HG02678 (cell line): ENCODE data around the gene NAALADL2.
A peak's percentile ranks its signal among the peaks of the same experiment; 100 is the strongest.
"Not testable (repeated sequence)": the region's sequence is repeated elsewhere in the genome, so short reads cannot be mapped to it uniquely, and the experiment has no call there.

ENCODE experiments used
- ATAC-seq: cut with Tn5 transposase; IDR thresholded peaks from one replicate; pipeline ENCODE4 v1.9.1; 2021; ENCODE audit warnings: mild to moderate bottlenecking, moderate library complexity; ENCODE audit not compliant: unreplicated experiment

Gene NAALADL2

DNA sequence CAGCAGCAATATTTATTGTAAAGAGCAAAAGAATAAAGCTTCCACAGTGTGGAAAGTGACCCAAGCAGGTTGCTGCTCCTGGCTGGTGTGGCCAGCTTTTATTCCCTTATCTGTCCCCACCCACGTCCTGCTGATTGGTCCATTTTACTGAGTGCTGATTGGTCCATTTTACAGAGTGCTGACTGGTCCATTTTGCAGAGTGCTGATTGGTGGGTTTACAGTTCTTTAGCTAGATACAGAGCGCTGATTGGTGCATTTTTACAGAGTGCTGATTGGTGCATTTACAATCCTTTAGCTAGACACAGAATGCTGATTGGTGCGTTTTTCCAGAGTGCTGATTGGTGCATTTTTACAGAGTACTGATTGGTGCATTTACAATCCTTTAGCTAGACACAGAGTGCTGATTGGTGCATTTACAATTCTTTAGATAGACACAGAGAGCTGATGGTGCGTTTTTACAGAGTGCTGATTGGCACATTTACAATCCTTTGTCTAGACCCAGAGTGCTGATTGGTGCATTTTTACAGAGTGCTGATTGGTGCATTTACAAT, 601.8 kb downstream of the NAALADL2 start:
- ATAC-seq, result not testable (repeated sequence)

DNA sequence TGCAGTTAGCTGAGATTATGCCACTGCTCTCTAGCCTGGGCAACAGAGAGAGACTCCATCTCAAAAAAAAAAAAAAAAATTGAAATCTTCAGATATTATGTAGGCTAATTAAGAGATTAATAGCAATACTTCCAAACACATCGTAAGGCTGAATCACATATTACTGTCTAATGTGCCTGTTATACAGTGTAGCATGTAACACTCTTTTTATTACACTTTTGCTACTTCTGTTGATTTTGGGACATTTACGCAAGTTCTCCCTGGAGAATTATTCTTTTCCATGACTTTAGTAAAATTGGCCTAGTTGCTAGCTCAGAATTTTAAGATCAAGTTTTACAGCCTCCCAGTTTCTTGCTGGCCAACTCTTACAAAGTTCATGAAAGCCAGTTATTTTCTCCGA, 605.2 kb downstream of the NAALADL2 start:
- no peak for ATAC-seq

DNA sequence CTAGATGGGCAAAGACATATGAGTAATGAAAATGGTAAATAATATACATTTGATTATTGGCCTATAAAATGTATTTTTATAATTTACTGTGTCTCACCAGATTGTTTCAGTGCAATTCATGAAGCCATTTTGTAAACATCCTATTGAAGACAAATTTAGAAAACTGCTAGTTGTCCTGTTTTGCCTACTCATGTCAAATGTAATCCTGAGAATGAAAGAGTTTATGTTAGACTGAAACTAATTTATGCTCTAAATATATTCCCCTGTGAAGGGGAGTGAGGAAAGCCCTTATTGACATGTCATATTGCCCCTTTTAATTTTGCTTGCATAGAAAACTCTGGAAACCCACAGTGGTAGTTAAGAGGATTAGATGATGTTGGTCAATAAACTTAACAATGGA, 610.0 kb downstream of the NAALADL2 start:
- ATAC-seq, result no peak

DNA sequence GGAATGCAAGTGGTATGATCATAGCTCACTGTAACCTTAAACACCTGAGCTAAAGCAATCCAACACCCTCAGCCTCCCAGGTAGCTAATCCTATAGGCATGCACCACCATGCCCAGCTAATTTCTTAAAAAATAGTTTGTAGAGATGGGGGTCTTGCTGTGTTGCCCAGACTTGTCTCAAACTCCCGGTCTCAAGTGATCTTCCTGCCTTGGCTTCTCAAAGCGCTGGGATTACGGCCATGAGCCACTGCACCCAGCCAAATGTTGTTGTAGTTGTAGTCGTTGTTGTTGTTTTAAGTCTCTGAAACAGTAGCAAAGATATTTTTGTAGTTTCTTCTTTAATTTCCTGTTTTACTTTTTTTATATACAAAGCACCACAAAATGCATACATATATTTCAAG, 616.6 kb downstream of the NAALADL2 start:
- ATAC-seq, result no peak

DNA sequence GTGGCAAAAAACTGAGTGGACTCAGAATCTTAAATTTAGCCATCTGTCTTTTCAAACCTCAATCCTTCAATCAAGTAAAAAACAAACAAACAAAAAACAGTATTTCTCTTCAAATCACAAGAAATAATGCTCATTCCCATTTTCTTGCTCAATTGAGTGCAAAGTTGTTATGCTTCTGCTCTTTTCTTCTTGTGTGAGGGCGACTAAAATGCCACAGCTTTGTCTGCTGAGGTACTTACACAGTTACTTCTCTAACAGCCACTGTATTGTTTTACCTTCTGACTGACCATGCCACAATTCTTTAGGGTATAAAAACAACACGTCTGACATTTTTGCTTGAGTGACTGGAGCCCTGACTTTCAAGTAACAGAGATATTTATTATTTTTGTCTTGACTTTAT, 617.4 kb downstream of the NAALADL2 start:
- no peak for ATAC-seq

DNA sequence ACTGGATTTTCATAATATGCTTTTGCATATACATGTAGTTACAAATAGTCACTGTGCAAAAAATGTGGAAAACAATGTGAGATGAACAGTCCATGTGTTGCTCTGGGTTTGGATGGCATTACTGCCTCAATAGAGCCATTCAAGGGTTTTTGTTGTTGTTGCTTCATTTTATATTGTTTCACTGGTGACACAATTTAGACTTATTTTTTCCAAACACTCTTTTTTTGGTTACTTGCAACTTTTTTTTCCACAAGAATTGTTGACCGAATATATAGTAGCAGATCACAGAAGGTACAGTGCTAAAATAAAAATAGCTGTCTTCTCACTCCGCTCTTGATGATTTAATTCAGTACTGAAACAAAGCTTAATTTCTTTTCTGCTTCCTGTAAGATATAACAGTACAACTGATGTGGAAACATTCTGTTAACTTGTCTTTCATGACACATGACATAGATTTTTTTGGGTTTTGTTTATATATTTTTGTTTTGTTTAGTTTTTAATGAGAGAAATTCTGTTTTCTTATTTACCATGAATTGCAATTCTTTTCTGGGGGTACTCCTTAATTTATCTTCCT, 618.6 kb downstream of the NAALADL2 start:
- peak; percentile 89 for ATAC-seq

DNA sequence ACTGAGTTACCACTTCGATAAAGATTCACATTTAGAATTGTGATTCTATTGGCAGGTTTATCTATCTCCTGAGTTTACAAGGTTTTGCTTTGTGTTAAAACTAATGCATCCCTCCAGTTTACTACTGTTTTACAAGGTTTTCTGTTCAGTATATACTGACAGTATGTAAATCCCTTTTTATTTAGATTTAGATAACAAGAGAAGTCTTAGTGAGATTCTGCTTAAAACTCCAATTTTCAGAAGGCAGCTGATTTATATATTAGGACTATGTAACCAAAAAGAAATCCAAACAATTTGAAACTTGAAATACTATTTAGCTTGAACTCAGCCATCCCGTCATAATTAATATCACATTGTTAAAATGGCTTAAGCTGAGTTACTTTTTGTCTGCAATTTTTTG, 619.2 kb downstream of the NAALADL2 start:
- no peak for ATAC-seq

DNA sequence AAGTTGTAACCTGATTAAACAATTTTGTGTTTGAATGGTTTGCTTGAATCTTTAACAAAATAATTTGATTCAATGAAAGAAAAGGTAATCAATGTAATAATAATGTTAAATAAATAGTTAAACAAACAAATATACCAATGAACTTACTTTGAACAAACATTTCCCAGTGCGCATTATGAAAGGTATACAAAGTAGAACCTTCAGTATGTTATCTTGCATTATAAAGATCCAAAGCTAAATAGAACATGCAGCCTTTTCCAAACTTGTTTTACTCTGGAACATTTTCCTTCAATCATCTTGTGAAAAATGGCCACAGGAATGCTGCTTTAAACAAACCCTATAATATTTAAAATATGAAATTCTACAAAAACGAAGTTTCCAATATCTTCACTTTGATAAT, 620.0 kb downstream of the NAALADL2 start:
- ATAC-seq, result no peak

DNA sequence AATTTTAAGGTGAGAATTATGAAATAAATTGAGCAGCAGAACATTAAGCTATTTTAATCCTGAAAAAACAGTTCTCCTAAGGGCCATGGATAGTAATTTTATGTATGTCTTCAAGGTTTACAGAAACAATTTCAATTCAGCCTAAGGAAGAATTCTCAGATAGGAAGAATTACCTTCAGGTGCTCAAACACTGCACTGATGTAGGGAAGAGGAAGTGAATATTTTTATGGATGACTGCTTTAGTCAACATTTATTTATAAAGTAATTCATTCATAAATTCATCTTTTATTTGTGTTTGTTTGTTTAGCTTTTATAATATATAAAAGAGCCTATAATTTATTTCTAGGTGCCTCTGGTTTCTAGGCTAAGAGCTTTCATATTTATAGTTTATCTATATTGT, 620.7 kb downstream of the NAALADL2 start:
- no peak for ATAC-seq

DNA sequence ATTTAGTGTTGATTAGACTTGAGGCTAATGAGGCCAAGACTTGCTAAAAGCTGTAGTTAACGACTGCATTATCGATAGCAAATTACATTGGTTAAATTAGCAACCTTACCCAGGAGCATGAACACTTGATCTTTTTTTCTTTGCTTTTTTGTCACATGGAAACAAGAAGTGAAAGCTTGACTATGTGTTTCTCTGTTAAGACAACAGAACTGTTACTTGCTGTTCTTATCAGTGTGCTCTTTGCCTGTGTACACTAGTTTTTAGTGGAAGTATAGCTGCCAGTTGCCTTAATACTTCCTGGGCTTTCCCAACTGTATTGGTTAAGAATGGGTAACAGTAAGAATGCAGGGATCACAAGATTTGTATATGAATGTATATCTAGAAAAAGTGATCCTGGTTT, 625.5 kb downstream of the NAALADL2 start:
- no peak for ATAC-seq

DNA sequence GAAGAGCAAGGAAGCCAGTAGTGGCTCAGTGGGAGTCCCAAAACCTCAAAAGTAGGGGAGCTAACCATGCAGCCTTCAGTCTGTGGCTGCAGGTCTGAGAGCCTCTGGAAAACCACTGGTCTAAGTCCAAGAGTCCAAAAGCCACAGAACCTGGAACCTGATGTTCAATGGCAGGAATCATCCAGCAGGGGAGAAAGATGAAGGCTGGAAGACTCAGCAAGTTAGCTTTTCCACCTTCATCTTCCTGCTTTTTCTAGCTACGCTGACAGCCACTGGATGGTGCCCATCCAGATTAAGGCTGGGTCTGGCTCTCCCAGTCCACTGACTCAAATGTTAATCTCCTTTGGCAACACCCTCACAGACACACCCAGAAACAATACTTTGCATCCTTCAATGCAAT, 626.3 kb downstream of the NAALADL2 start:
- ATAC-seq, result no peak

DNA sequence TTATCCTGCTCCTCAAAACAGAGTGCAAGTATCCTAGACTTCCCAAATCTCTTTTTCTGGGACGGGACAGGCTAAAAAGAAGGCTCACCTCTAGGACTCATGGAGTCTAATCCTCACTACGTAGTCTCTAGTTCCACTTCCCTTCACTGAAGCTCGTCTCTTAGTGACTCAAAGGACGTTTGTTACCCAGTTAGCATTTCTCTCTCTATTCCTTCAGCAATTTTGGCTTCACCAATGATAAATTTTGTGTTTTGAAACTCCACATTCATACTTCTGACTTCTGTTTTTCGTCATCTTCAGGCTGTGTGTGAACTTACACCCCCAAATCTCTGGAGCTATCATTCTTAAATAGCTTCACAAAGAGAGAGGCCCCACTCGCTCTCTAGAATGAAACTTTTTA, 627.1 kb downstream of the NAALADL2 start:
- ATAC-seq, result peak; percentile 44

DNA sequence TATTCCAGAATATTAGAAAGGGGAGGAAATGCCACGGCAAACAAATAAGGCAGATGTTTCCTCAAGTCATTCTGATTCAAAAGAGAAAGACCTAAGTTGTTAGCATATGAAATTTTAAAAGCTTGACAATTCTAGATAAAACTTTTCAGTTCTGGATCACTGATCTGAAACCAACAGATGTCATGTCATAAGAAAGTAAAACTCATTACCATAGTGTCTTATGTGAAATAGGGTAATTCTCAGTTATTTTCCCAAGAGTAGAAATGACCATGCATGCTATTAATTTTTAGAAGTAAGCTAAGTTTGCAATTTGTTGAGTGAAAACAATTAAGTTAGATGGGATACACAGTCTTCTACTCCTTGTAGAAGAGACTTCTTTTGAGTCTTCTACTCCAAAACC, 630.3 kb downstream of the NAALADL2 start:
- peak; percentile 70 for ATAC-seq

DNA sequence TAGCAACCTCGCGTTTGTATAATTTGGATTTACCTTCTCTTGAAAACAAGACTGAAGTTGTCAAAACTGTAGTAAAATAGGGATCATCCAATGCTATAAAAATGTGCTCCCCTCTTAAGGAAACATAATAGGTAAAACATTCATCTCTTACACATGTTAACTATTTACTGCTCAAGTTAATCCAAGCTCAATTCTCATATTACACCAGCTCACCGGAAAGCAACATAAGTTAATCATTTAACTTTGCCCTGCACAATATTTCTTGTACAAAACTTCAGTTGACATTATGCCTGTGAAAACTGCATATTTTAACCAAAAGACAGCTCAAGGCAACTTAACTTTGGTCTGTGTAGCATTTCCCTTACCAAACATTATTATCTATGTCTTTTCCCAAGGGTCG, 634.2 kb downstream of the NAALADL2 start:
- no peak for ATAC-seq

DNA sequence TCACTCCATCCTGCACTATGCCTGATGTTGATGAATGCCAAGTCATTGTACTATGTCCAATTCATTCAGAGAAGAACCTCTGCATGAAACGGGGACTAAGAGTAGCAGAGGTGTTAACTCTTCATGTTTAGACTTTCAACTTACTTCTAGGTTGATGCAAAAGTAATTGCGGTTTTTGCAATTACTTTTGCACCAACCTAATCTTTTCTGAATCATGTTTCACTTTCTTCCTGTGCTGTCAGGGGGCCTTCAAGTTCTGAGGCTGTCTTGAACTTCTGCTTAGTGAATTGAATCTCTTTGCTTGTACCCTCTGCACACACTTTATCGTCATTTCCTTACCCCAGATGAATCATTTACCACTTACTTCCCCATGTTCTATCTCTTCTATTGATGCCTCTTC, 636.2 kb downstream of the NAALADL2 start:
- peak; percentile 91 for ATAC-seq

DNA sequence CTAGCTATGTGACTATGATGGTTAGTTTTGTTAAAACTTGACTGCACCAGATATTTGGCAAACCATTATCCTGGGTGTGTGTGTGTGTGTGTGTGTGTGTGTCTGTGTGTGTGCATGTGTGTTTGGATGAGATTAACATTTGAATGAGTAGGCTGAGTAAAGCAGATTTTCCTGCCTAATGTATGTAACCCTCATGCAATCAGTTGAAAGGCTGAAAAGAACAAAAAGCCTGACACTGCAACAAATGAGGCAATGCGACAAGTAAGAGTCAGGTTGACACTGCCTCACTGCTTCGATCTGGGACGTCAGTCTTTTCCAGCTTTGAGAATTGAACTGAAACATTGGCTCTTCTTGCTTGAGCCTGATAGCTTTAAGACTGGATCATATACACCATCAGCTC, 643.0 kb downstream of the NAALADL2 start:
- ATAC-seq, result no peak

DNA sequence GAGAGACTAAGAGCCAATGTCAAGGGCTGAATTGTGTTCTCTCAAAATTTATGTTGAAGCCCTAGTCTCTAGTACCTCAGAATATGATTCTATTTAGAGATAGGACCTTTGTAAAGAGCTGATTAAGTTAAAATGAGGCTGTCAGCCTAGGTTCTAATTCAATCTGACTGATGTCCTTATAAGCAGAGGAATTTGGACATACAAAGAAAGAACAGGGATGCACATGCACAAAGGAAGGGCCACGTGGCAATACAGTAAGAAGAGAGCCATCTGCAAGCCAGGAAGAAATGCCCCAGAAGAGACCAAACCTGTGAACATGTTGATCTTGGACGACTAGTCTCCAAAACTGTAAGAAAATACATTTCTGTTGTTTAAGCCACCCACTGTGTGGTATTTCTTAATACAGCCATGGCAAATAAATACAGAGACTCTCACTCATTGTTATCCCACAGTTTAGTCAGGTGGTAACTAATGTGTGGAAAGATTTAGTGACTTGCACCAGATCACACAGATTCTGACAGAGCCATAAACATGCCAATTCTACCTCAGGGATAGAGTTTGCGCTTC, 652.2 kb downstream of the NAALADL2 start:
- no peak for ATAC-seq

DNA sequence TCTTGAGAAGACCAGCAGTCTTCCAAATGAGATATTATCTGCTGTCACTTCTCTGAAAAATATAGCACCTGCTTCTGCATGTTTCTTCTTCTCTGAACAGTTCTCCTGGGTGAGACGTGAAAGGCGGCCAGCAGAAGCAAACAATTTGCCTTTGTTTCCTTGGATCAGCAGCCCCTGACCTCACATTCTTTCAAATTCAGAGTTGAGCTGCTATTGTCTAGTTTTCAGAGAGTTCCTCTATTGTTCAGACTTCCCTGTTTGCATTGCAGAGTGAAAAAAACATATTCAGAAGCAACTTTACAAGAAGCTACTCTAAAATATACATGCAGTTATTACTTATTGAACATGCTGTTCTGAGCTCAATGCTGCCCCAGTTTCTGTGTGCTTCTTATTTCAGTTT, 653.6 kb downstream of the NAALADL2 start:
- no peak for ATAC-seq

DNA sequence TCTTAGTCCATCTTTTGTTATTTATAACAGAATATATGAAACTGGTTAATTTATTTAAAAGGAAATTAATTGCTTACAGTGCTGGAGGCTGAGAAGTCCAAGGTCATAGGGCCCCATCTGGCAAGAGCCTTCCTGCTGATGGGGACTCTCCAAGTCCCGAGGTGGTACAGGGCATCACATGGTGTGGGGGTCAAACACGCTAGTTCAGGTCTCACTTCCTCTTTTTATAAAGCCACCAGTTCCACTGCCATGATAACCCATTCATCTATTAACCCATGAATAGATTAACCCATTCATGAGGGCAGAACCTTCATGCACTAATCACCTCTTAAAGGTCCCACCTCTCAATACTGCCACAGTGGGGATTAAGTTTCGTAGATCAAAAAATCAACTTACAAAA, 659.3 kb downstream of the NAALADL2 start:
- ATAC-seq, result peak; percentile 85

DNA sequence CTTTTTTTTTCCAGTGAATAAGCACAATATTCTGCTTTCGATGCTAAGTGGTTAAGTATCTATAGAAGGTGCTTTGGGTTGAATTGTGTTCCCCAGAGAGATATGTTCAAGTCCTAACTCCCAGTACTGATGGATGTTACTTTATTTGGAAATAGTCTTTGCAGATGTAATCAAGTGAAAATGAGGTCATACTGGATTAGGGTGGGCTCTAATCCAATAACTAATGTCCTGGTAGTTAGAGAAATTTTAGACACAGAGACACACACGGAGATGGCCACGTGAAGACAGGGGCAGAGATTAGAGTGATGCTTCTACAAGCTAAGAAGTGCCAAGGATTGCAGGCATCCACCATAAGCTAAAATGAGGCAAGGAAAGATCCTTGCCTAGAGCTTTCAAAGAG, 662.3 kb downstream of the NAALADL2 start:
- ATAC-seq, result no peak

DNA sequence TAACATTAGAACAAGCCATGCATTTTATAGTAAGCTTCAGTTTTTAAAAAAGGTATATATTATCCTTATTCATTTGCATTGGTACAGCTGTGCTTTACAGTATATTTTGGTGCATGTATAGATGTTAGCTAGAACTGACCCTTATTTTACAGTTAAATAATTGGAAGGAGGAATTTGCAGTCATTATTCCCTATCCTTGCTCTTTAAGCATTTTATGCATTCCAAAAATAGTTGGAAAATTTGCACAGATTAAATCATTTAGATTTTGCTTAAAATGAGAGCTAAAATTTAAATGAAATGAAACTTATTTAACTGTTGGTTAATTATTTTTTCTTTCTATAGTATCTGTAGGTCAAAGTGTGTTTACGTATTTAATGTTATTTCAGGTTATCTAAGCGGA, 667.1 kb downstream of the NAALADL2 start:
- ATAC-seq, result no peak

DNA sequence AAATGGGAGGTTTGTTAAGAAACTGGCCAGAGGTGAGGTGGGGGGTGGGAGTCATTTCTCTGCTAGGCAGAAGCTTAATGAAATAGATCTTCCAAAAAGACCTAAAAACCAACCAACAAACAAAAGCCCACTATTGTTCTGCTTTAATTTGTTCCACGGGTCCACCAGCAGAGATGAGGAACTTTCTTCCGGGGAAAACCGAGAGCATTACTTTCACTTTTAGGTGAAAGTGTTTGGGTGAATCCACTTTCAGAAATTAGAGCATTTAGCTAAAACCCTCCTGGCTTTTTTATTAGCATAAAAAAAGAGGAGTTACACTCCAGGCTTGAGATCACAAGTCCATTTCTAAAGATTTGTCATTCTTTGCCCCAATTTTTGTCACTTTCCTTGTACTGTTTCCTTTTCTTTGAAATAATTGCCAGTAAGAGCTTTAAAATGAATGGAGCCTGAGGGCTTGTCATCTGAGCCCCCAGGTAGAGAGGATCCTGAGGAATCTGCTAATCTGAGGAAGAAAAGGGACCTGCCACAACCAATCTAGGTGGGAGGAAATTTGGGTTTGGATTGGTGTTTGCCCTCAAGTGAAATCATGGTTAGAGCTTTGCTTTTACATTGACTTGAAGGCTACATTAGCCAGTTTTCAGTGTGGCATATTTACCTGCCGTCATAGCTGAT, 667.6 kb downstream of the NAALADL2 start:
- no peak for ATAC-seq
